GM18505 (cell line): ENCODE measurements around the gene TBC1D22A.

Experiments used
- ATAC-seq: cut with Tn5 transposase; IDR thresholded peaks from one replicate; pipeline ENCODE4 v1.9.1; 2021; ENCODE audit not compliant: unreplicated experiment
- POLR2A ChIP-seq: IDR thresholded peaks from 4 replicates; pipeline ENCODE4 v1.6.1; 2011; ENCODE audit warnings: borderline replicate concordance; ENCODE audit not compliant: insufficient read depth, insufficient read length; ENCODE audit errors: extremely low read depth

Gene TBC1D22A

GRCh38 chr22:47144076-47144765 lies 381.8 kb downstream of the TBC1D22A start:
- TF ChIP-seq POLR2A = no peak
- ATAC-seq = no peak

GRCh38 chr22:47144791-47145425 lies 382.5 kb downstream of the TBC1D22A start:
- no peak for ATAC-seq

GRCh38 chr22:47145883-47146282 lies 383.4 kb downstream of the TBC1D22A start:
- no peak for TF ChIP-seq POLR2A
- no peak for ATAC-seq

More at GRCh38 chr22:47144791-47145425, 382.5 kb downstream of the TBC1D22A start:
- TF ChIP-seq POLR2A = no peak

GRCh38 chr22:47146391-47146790 lies 383.9 kb downstream of the TBC1D22A start:
- ATAC-seq = no peak
- TF ChIP-seq POLR2A = no peak

- ATAC-seq = no peak
- no peak for TF ChIP-seq POLR2A
Measured at GRCh38 chr22:47146941-47147340, 384.5 kb downstream of the TBC1D22A start.

- TF ChIP-seq POLR2A = no peak
- no peak for ATAC-seq
Measured at GRCh38 chr22:47147572-47147971, 385.1 kb downstream of the TBC1D22A start.

GRCh38 chr22:47148510-47148909 lies 386.1 kb downstream of the TBC1D22A start:
- no peak for ATAC-seq

GRCh38 chr22:47148956-47149728 lies 386.7 kb downstream of the TBC1D22A start:
- no peak for TF ChIP-seq POLR2A
- no peak for ATAC-seq

More at GRCh38 chr22:47148510-47148909, 386.1 kb downstream of the TBC1D22A start:
- TF ChIP-seq POLR2A = no peak

GRCh38 chr22:47149976-47150375 lies 387.5 kb downstream of the TBC1D22A start:
- no peak for TF ChIP-seq POLR2A
- no peak for ATAC-seq

- no peak for TF ChIP-seq POLR2A
- ATAC-seq = no peak
Measured at GRCh38 chr22:47150426-47150825, 388.0 kb downstream of the TBC1D22A start.

GRCh38 chr22:47151064-47151463 lies 388.6 kb downstream of the TBC1D22A start:
- no peak for TF ChIP-seq POLR2A
- no peak for ATAC-seq

- ATAC-seq = no peak
Measured at GRCh38 chr22:47151490-47151889, 389.0 kb downstream of the TBC1D22A start.

GRCh38 chr22:47152236-47152635 lies 389.8 kb downstream of the TBC1D22A start:
- no peak for ATAC-seq
- TF ChIP-seq POLR2A = no peak

More at GRCh38 chr22:47151490-47151889, 389.0 kb downstream of the TBC1D22A start:
- TF ChIP-seq POLR2A = no peak

- no peak for TF ChIP-seq POLR2A
- no peak for ATAC-seq
Measured at GRCh38 chr22:47152938-47153337, 390.5 kb downstream of the TBC1D22A start.

- TF ChIP-seq POLR2A = no peak
- no peak for ATAC-seq
Measured at GRCh38 chr22:47153854-47154525, 391.5 kb downstream of the TBC1D22A start.
